ENCODE data around the gene ST3GAL5.
"Not testable (repeated sequence)": the region's sequence is repeated elsewhere in the genome, so short reads cannot be mapped to it uniquely, and the experiment has no call there.

ST3GAL5 gene

GRCh38 chr2:85899284-85899683 lies 10.5 kb upstream of the ST3GAL5 start:
- H3K27ac ChIP-seq = no peak overlapping the region
- no peak for TF ChIP-seq CTCF (conservative IDR thresholded peaks at IDR 0.05)

- TF ChIP-seq CTCF (conservative IDR thresholded peaks at IDR 0.05) = no peak
- no peak overlapping the region for H3K27ac ChIP-seq
These were observed 10.1 kb upstream of the ST3GAL5 start for GRCh38 chr2:85898881-85899280.

GRCh38 chr2:85894554-85895278 lies 5.9 kb upstream of the ST3GAL5 start:
- H3K27ac ChIP-seq = not testable (repeated sequence)

GRCh38 chr2:85893428-85894258 lies 4.9 kb upstream of the ST3GAL5 start:
- TF ChIP-seq CTCF (conservative IDR thresholded peaks at IDR 0.05) = no peak
- H3K27ac ChIP-seq = no peak overlapping the region

- H3K27ac ChIP-seq = no peak overlapping the region
- no peak for TF ChIP-seq CTCF (conservative IDR thresholded peaks at IDR 0.05)
These were observed 3.6 kb upstream of the ST3GAL5 start for GRCh38 chr2:85892216-85892944.

- H3K27ac ChIP-seq = no peak overlapping the region
- TF ChIP-seq CTCF (conservative IDR thresholded peaks at IDR 0.05) = no peak
These were observed 1.9 kb upstream of the ST3GAL5 start for GRCh38 chr2:85890522-85891176.

- H3K27ac ChIP-seq = peak overlapping the region; percentile 76; the same call in 1 of the 2 replicates
- no peak for TF ChIP-seq CTCF (conservative IDR thresholded peaks at IDR 0.05)
These were observed 964 bp upstream of the ST3GAL5 start for GRCh38 chr2:85889627-85890281.

Data from VCaP (cell line).